Heart right ventricle (tissue), 16 donors: ENCODE data around the gene IGFLR1. TPM values are rescaled to one million over a fixed set of nuclear protein-coding genes. Genes with fewer than 3 reads are reported as not detected.

Experiments used
- ATAC-seq, 8 donors: fragments of 200-7000 bp; cut with Tn5 transposase; one replicate each; pipeline ENCODE4 v1.9.1; 2020; ENCODE audit warnings: mild to moderate bottlenecking in 8 of 8, moderate library complexity in 8 of 8, moderate number of reproducible peaks in 1 of 8
- DNase-seq, 2 donors: peaks; one replicate each; pipeline ENCODE4 v3.0.0-alpha.2; 2020
- H3K27ac ChIP-seq, 10 donors: fragments of 200-600 bp; sonication (generic) in 2 of 10; one replicate each; pipeline versions ENCODE4 v1.5.0 to v1.8.0; 2020 to 2022; ENCODE audit warnings: mild to moderate bottlenecking in 3 of 10
- H3K27me3 ChIP-seq, 7 donors: fragments of 200-600 bp; one replicate each; pipeline ENCODE4 v1.8.0; 2021 to 2022; ENCODE audit warnings: mild to moderate bottlenecking in 2 of 7
- H3K36me3 ChIP-seq, 9 donors: fragments of 200-600 bp; sonication (generic) in 1 of 9; one replicate each; pipeline versions ENCODE4 v1.5.0 to v1.8.0; 2020 to 2022; ENCODE audit warnings: mild to moderate bottlenecking in 2 of 9
- H3K4me1 ChIP-seq, 9 donors: fragments of 200-600 bp; sonication (generic) in 1 of 9; one replicate each; pipeline versions ENCODE4 v1.5.0 to v1.8.0; 2020 to 2022; ENCODE audit warnings: mild to moderate bottlenecking in 4 of 9
- H3K4me3 ChIP-seq, 10 donors: fragments of 200-600 bp; sonication (generic) in 2 of 10; one replicate each; pipeline versions ENCODE4 v1.5.0 to v1.8.0; 2020 to 2022; ENCODE audit warnings: mild to moderate bottlenecking in 7 of 10, moderate library complexity in 2 of 10
- H3K9me3 ChIP-seq, 11 donors: fragments of 200-600 bp in 10 of 11; sonication (generic) in 2 of 11; one replicate each; pipeline versions ENCODE4 v1.5.0 to v1.8.0; 2013 to 2022; ENCODE audit warnings: mild to moderate bottlenecking in 2 of 11, control low read depth in 1 of 11, moderate library complexity in 1 of 11
- CTCF ChIP-seq, 9 donors: fragments of 200-600 bp; sonication (generic) in 2 of 9; IDR thresholded peaks; one replicate each; pipeline versions ENCODE4 v1.5.0 to v1.8.0; 2021 to 2022; ENCODE audit warnings: antibody characterized with exemption in 9 of 9, mild to moderate bottlenecking in 5 of 9, moderate library complexity in 1 of 9
- WGBS, 2 donors: extraction: QIAGEN DNeasy Blood & Tissue Kit; methylation state at CpG; one replicate each; pipeline ENCODE4 v1.1.7; 2013; ENCODE audit warnings: inconsistent platforms in 1 of 2; 5-methylcytosine and 5-hydroxymethylcytosine counted together
- intact Hi-C, 10 donors: fragments of 100-400 bp; cut with DNase I; formaldehyde crosslinking; loops; one replicate each; pipeline versions ENCODE4 v1.11.1 to v1.14.2; 2022
- polyA plus RNA-seq, 2 donors: library from polyadenylated mRNA; stranded (reverse); fragments of 200-250 nt; gene quantifications; one replicate each; pipeline ENCODE4 v1.2.3, GENCODE V29; 2013
- total RNA-seq, 10 donors: library from RNA; stranded (reverse); fragmentation: NEBNext Ultra II Directional in 3 of 10; extraction: Animal tissue kit (Norgen Biotek cat#: 25700) in 3 of 10; gene quantifications; one replicate each; pipeline versions ENCODE4 v1.2.1 to v1.2.4, GENCODE V29; 2021 to 2023
- donor health status: Arrhythmogenic right ventricular cardiomyopathy.
- donor health status: ischemic (EF 13 %, LVEDD 7.1; RV severe dilation, severe dysfunction).
- donor health status: healthy with polysubstance abuse.
- donor health status: DM: no; HTN: yes; CAD: no.
- donor health status: DM: no; HTN: no; CAD: no.
- donor health status: ischemic (EF 25% LVEDD 6.9; RV normal size, moderate dysfunction).
- donor health status: ischemic (EF 25% LVEDD 5.7; RV mildly dilated, moderate dysfunction).
- donor health status: healthy.
- donor health status: DM: yes; HTN: yes; CAD: no.
- donor health status: Ischemic cardiomyopathy.
- donor health status: ischemic (EF 35%, LVEDD 5.7; RV mildly dilated, moderate dysfunction).
- donor health status: nonischemic (EF 11% LVEDD 7.7; RV severe dilation, severe dysfunction).
- donor health status: DM: yes; HTN: yes; CAD: no.
- donor health status: PGD.
- donor health status: ischemic (EF 29% LVEDD 5.4; RV normal size, mild dysfunction).
- donor health status: nonischemic (EF 23%, LVEDD 6.1; RV moderate dilation, normal function).

Gene IGFLR1
- total and polyA plus RNA-seq, 12 donors = 1.1 to 17.1 (median 2.5) TPM

GRCh38 chr19:35713904-35714495 is 28.3 kb downstream of the IGFLR1 start:
- intact Hi-C loops = loop anchor here in 4 of 10 donors (10.0 kb wide), 2 partner anchors 159 to 169 kb away; partner anchors contain the start of gene TMEM147 (in 3 of the 4)
- peaks cover 5 to 22% (median 18%) of the 10 kb centered on the region in 9 donors for H3K4me1 ChIP-seq
- ATAC-seq (no peak), DNase-seq (no peak)
- H3K36me3 ChIP-seq = no peaks in the 10 kb centered on the region
- WGBS, 2 donors = 81 to 84% methylated on average over 12 of the region's 12 CpGs
- peak overlapping the region in 1 of 10 donors; percentile 58 for H3K27ac ChIP-seq
- H3K9me3 ChIP-seq = no peaks in the 10 kb centered on the region
- H3K27me3 ChIP-seq = no peaks in the 10 kb centered on the region
- no peak for TF ChIP-seq CTCF (IDR thresholded peaks at IDR 0.05)
- H3K4me3 ChIP-seq = peak overlapping the region in 1 of 10 donors; percentile 20

GRCh38 chr19:35713506-35713850 is 28.8 kb downstream of the IGFLR1 start:
- Histone ChIP-seq H3K36me3 (no peaks in the 10 kb centered on the region), H3K27me3 (peaks cover 0 to 5% (median 0%) of the 10 kb centered on the region in 7 donors), H3K4me1 (peaks cover 3 to 17% (median 13%) of the 10 kb centered on the region in 9 donors), H3K4me3 (peak overlapping the region in 1 of 10 donors; percentile 20), H3K27ac (peak overlapping the region in 1 of 10 donors; percentile 58), H3K9me3 (no peaks in the 10 kb centered on the region)
- intact Hi-C loops = loop anchor here in 4 of 10 donors (10.0 kb wide), 2 partner anchors 159 to 169 kb away; partner anchors contain the start of gene TMEM147 (in 3 of the 4)
- DNase-seq (no peak), ATAC-seq (no peak)
- 71 to 74% methylated on average over 2 of the region's 2 CpGs for WGBS, 2 donors
- no peak for TF ChIP-seq CTCF (IDR thresholded peaks at IDR 0.05)

DNA sequence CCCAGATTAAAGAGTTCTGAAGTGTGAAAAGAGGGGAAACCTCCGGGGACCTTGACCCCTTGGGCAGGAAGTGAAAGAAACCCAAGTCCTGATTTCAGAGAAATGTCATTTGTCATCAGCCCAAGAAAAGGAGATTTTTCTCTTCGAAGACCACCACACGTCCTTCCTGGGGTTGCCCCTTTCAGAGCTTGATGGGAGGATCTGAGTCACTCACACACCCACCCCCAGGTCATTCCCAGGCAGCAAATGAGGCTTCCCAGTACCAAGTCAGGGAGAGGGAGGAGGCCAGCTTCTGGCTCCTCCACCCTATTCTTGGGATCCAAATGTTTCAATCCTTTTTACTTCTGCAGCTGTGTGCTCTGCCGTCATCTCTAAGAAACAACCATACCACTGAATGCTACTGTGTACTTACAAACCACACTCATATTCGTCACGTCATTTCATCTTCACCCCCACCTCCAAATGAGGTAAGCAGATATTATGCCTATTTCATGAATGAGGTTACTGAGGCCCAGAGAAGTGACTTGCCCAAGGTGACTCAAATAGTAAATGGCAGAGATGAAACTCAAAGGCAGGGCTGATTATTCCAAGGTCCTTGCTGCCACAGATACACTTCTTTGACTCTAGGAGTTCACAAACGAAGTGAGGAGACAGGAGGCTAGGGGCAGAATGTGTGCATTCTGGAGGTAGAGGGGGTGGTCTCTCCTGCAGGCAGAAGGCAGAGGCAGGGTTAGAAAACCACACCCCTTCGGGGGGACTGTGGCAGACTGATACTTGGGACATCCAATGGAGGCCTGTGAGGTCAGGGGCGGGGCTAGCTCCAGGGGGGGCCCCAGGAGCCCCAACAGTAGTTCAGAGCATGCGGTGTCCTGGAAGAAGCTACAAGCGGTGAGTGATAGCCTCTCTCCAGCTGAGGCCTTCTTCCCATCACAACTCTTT is 29.4 kb downstream of the IGFLR1 start:
- Histone ChIP-seq H3K27me3 (peaks cover 0 to 7% (median 0%) of the 10 kb centered on the region in 7 donors), H3K9me3 (no peaks in the 10 kb centered on the region), H3K4me1 (peaks cover 3 to 16% (median 12%) of the 10 kb centered on the region in 9 donors), H3K36me3 (no peaks in the 10 kb centered on the region), H3K4me3 (peak overlapping the region in 1 of 10 donors; percentile 20), H3K27ac (peak overlapping the region in 1 of 10 donors; percentile 58)
- WGBS, 2 donors = 76% methylated on average over 11 of the region's 11 CpGs
- ATAC-seq = no peak
- TF ChIP-seq CTCF (IDR thresholded peaks at IDR 0.05) = no peak
- DNase-seq = no peak
- intact Hi-C loops = loop anchor here in 4 of 10 donors (10.0 kb wide), 2 partner anchors 158 to 168 kb away; partner anchors contain the start of gene TMEM147 (in 3 of the 4)
